ENCODE results near the gene RBFOX2. TPM values are rescaled to one million over a fixed set of nuclear protein-coding genes. Genes with fewer than 3 reads are reported as not detected.

The RBFOX2 gene
- total RNA-seq, 2 experiments from 2014 or later, result 1.9 to 2.4 TPM

DNA sequence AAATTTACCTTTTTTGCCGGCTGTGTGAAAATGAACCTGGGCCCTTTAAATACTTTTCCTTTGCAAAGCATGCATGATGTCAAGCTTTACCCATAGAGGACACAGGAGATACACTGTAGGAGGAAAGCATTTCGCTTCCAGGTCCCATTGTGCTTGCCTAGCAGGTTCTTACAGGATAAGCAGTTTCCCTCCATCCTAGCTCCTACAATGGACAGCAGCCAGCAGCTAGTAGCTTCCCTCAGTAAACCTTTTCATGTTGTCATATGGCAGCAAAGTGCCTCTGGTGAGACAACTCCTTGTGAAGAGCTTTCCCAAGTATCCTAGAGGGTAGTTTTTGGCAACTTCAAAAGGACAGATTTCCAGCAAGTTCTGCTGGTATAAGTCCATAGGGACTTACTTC is 78.4 kb downstream of the RBFOX2 start:
- ChIA-PET POLR2A (no interaction called here), CTCF (no interaction called here)
- no peak overlapping the region for H3K4me3 ChIP-seq (ENCODE audit: low read length)
- no peaks in the 10 kb centered on the region for H3K36me3 Mint-ChIP-seq (ENCODE audit: low read depth)
- H3K9me3 ChIP-seq (ENCODE audit: control insufficient read depth in 1 of 2, insufficient read depth in 1 of 2, low read length in 2 of 2), result no peaks in the 10 kb centered on the region
- intact Hi-C loops (cut with DNase I, micrococcal nuclease), result no loop called here
- no peak for ATAC-seq (ENCODE audit: poor library complexity)
- H3K4me1 ChIP-seq (ENCODE audit: insufficient read depth, low read length), result no peaks in the 10 kb centered on the region
- no peak overlapping the region for H3K27ac ChIP-seq (ENCODE audit: low read depth in 1 of 2, low read length in 2 of 2)
- no peaks in the 10 kb centered on the region for H3K27me3 Mint-ChIP-seq
- TF ChIP-seq, protein P1, sequence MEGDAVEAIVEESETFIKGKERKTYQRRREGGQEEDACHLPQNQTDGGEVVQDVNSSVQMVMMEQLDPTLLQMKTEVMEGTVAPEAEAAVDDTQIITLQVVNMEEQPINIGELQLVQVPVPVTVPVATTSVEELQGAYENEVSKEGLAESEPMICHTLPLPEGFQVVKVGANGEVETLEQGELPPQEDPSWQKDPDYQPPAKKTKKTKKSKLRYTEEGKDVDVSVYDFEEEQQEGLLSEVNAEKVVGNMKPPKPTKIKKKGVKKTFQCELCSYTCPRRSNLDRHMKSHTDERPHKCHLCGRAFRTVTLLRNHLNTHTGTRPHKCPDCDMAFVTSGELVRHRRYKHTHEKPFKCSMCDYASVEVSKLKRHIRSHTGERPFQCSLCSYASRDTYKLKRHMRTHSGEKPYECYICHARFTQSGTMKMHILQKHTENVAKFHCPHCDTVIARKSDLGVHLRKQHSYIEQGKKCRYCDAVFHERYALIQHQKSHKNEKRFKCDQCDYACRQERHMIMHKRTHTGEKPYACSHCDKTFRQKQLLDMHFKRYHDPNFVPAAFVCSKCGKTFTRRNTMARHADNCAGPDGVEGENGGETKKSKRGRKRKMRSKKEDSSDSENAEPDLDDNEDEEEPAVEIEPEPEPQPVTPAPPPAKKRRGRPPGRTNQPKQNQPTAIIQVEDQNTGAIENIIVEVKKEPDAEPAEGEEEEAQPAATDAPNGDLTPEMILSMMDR (IDR thresholded peaks at IDR 0.05), result no peak
- H3K4me3 Mint-ChIP-seq, result no peak overlapping the region
- no peaks in the 10 kb centered on the region for H3K9me3 Mint-ChIP-seq
- DNase-seq, result no peak
- H3K4me1 Mint-ChIP-seq (ENCODE audit: low read depth), result no peaks in the 10 kb centered on the region
- no peaks in the 10 kb centered on the region for H3K36me3 ChIP-seq (ENCODE audit: insufficient read depth, low read length)
- H3K27ac Mint-ChIP-seq, result no peak overlapping the region
- peaks cover 0 to 3% of the 10 kb centered on the region in 2 experiments for H3K27me3 ChIP-seq (ENCODE audit: control insufficient read depth in 1 of 2, insufficient read depth in 2 of 2, low read length in 2 of 2)

DNA sequence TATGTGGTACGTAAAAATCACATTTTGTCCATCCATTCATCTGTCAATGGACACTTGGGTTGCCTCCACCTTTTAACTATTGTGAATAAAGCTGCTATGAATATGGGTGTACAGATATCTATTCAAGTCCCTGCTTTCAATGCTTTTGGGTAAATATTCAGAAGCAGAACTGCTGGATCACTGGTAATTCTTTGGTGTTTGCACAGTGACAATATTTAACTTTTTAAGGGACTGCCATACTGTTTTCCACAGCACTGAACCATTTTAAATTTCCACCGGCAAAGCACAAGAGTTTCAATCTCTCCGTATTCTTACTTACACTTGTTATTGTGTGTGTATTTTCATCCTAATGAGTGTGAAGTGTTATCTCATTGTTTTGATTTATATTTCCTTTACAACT is 79.4 kb downstream of the RBFOX2 start:
- no peaks in the 10 kb centered on the region for H3K9me3 ChIP-seq (ENCODE audit: control insufficient read depth in 1 of 2, insufficient read depth in 1 of 2, low read length in 2 of 2)
- no peak overlapping the region for H3K27ac ChIP-seq (ENCODE audit: low read depth in 1 of 2, low read length in 2 of 2)
- no peaks in the 10 kb centered on the region for H3K36me3 Mint-ChIP-seq (ENCODE audit: low read depth)
- H3K4me1 ChIP-seq (ENCODE audit: insufficient read depth, low read length), result no peaks in the 10 kb centered on the region
- intact Hi-C loops (cut with DNase I, micrococcal nuclease), result no loop called here
- no peaks in the 10 kb centered on the region for H3K36me3 ChIP-seq (ENCODE audit: insufficient read depth, low read length)
- H3K4me3 ChIP-seq (ENCODE audit: low read length), result no peak overlapping the region
- DNase-seq (no peak), ATAC-seq (ENCODE audit: poor library complexity) (no peak)
- ChIA-PET POLR2A (interaction anchor here (0.5 kb wide), 1 partner anchor 267 kb away, joined by 3 read pairs; no protein-coding TSS in a partner anchor), CTCF (no interaction called here)
- no peaks in the 10 kb centered on the region for H3K27me3 Mint-ChIP-seq
- H3K4me1 Mint-ChIP-seq (ENCODE audit: low read depth), result no peaks in the 10 kb centered on the region
- no peaks in the 10 kb centered on the region for H3K9me3 Mint-ChIP-seq
- no peak overlapping the region for H3K27ac Mint-ChIP-seq
- peaks cover 0 to 3% of the 10 kb centered on the region in 2 experiments for H3K27me3 ChIP-seq (ENCODE audit: control insufficient read depth in 1 of 2, insufficient read depth in 2 of 2, low read length in 2 of 2)
- no peak overlapping the region for H3K4me3 Mint-ChIP-seq
- TF ChIP-seq, protein P1 (IDR thresholded peaks at IDR 0.05), result no peak

DNA sequence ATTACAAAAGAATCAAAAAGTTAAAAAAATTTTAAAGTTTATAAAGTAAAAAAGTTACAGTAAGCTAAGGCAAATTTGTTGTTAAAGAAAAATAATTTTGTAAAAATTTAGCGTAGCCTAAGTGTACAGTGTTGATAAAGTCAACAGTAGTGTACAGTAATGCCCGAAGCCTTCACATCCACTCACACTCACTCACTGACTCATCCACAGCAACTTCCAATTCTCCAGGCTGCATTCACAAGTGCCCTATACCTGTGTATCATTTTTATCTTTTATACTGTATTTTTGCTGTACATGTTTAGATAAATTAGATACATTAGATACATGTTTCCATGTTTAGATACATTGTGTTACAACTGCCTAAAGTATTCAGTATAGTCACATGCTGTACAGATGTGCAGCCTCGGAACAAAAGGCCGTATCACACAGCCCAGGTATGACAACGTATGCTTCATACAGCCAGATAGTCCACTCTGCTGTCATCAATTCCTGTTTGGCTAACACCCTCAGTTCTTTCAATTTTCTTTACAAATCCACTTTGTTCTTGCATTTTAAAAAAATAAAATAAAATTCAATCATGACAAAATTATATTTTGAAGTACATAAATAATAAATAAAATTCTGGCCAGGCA is 80.7 kb downstream of the RBFOX2 start:
- no peak overlapping the region for H3K27ac ChIP-seq (ENCODE audit: low read depth in 1 of 2, low read length in 2 of 2)
- no peaks in the 10 kb centered on the region for H3K4me1 Mint-ChIP-seq (ENCODE audit: low read depth)
- H3K27me3 ChIP-seq (ENCODE audit: control insufficient read depth in 1 of 2, insufficient read depth in 2 of 2, low read length in 2 of 2), result peaks cover 0 to 3% of the 10 kb centered on the region in 2 experiments
- no peak overlapping the region for H3K4me3 Mint-ChIP-seq
- ATAC-seq (ENCODE audit: poor library complexity) (no peak), DNase-seq (no peak)
- no peaks in the 10 kb centered on the region for H3K36me3 ChIP-seq (ENCODE audit: insufficient read depth, low read length)
- H3K27me3 Mint-ChIP-seq, result no peaks in the 10 kb centered on the region
- intact Hi-C loops (cut with DNase I, micrococcal nuclease), result no loop called here
- H3K9me3 ChIP-seq (ENCODE audit: control insufficient read depth in 1 of 2, insufficient read depth in 1 of 2, low read length in 2 of 2), result no peaks in the 10 kb centered on the region
- H3K36me3 Mint-ChIP-seq (ENCODE audit: low read depth), result no peaks in the 10 kb centered on the region
- POLR2A ChIA-PET, result no interaction called here
- H3K9me3 Mint-ChIP-seq, result no peaks in the 10 kb centered on the region
- H3K27ac Mint-ChIP-seq, result no peak overlapping the region
- CTCF ChIA-PET, result interaction anchor here (0.7 to 1.5 kb wide), 3 partner anchors 11 to 118 kb away, joined by 3 read pairs; no protein-coding TSS in a partner anchor
- no peaks in the 10 kb centered on the region for H3K4me1 ChIP-seq (ENCODE audit: insufficient read depth, low read length)
- no peak overlapping the region for H3K4me3 ChIP-seq (ENCODE audit: low read length)
- TF ChIP-seq, protein P1 (IDR thresholded peaks at IDR 0.05), result no peak
